Hepatocyte (in vitro differentiated cells): Measurements from ENCODE around the gene SLC16A8. TPM values are rescaled to one million over a fixed set of nuclear protein-coding genes. Genes with fewer than 3 reads are reported as not detected.

Experiments used
- DNase-seq: peaks from one replicate; pipeline ENCODE4 v3.0.0-alpha.2; 2016; ENCODE audit warnings: low spot score
- H2AFZ ChIP-seq: fragments of 200-600 bp; sonication (generic); 2 replicates; pipeline ENCODE4 v1.6.0; 2016; ENCODE audit warnings: antibody characterized with exemption, mild to moderate bottlenecking
- H3K27ac ChIP-seq: fragments of 200-600 bp; sonication (generic); 2 replicates; pipeline ENCODE4 v1.5.1; 2016; ENCODE audit warnings: mild to moderate bottlenecking
- H3K27me3 ChIP-seq: fragments of 200-600 bp; sonication (generic); 2 replicates; pipeline ENCODE4 v1.6.1; 2016
- H3K36me3 ChIP-seq: fragments of 200-600 bp; sonication (generic); replicated peaks from 2 replicates; pipeline ENCODE4 v1.5.1; 2016; ENCODE audit warnings: low read depth; ENCODE audit not compliant: insufficient read depth
- H3K4me1 ChIP-seq: fragments of 200-600 bp; sonication (generic); 2 replicates; pipeline ENCODE4 v1.5.1; 2016; ENCODE audit warnings: mild to moderate bottlenecking, moderate library complexity; ENCODE audit not compliant: insufficient read depth
- H3K4me2 ChIP-seq: fragments of 200-600 bp; sonication (generic); 2 replicates; pipeline ENCODE4 v1.6.0; 2016
- H3K4me3 ChIP-seq: fragments of 200-600 bp; sonication (generic); 2 replicates; pipeline ENCODE4 v1.5.1; 2016; ENCODE audit warnings: mild to moderate bottlenecking
- H3K79me2 ChIP-seq: fragments of 200-600 bp; sonication (generic); 2 replicates; pipeline ENCODE4 v1.6.0; 2017; ENCODE audit warnings: mild to moderate bottlenecking
- H3K9me2 ChIP-seq: fragments of 200-600 bp; sonication (generic); replicated peaks from 2 replicates; pipeline ENCODE4 v1.6.0; 2017; ENCODE audit warnings: mild to moderate bottlenecking; ENCODE audit not compliant: insufficient read depth
- H3K9me3 ChIP-seq: fragments of 200-600 bp; sonication (generic); 2 replicates; pipeline ENCODE4 v1.5.1; 2016; ENCODE audit warnings: low read depth, mild to moderate bottlenecking
- H4K20me1 ChIP-seq: fragments of 200-600 bp; sonication (generic); 2 replicates; pipeline ENCODE4 v1.6.0; 2016; ENCODE audit warnings: mild to moderate bottlenecking; ENCODE audit not compliant: insufficient read depth, poor library complexity, severe bottlenecking
- EZH2 ChIP-seq: fragments of 200-600 bp; sonication (generic); IDR thresholded peaks from 2 replicates; pipeline ENCODE4 v1.6.1; 2016; ENCODE audit warnings: antibody characterized with exemption, mild to moderate bottlenecking, borderline replicate concordance
- EZH2phosphoT487 ChIP-seq: fragments of 200-600 bp; sonication (generic); IDR thresholded peaks from one replicate; pipeline ENCODE4 v1.6.1; 2018; ENCODE audit warnings: antibody characterized with exemption, mild to moderate bottlenecking, low read depth, moderate library complexity; ENCODE audit not compliant: unreplicated experiment, severe bottlenecking
- WGBS: methylation state at CpG from one replicate; pipeline ENCODE4 v1.1.6; 2016; ENCODE audit warnings: low lambda C conversion rate; ENCODE audit errors: missing lambda C conversion rate; 5-methylcytosine and 5-hydroxymethylcytosine counted together
- polyA plus RNA-seq: library from polyadenylated mRNA; unstranded; fragments of >200 nt; fragmentation: Nextera tagmentation; extraction: Ambion mirVana; gene quantifications from 2 replicates; pipeline ENCODE4 v1.2.1, GENCODE V29; 2016
- total RNA-seq: library from RNA; depleted of rRNA; stranded (reverse); fragments of >200 nt; gene quantifications from 2 replicates; pipeline ENCODE4 v1.2.3, GENCODE V29; 2014
- TF ChIP-seq, protein P1 (sequence below): fragments of 200-600 bp; sonication (generic); IDR thresholded peaks from 2 replicates; pipeline ENCODE4 v1.5.1; 2016; ENCODE audit warnings: antibody characterized with exemption, mild to moderate bottlenecking; ENCODE audit not compliant: poor library complexity

SLC16A8 gene
- total and polyA plus RNA-seq, 2 experiments from 2014 or later: 0.63 TPM; not detected in 1

DNA sequence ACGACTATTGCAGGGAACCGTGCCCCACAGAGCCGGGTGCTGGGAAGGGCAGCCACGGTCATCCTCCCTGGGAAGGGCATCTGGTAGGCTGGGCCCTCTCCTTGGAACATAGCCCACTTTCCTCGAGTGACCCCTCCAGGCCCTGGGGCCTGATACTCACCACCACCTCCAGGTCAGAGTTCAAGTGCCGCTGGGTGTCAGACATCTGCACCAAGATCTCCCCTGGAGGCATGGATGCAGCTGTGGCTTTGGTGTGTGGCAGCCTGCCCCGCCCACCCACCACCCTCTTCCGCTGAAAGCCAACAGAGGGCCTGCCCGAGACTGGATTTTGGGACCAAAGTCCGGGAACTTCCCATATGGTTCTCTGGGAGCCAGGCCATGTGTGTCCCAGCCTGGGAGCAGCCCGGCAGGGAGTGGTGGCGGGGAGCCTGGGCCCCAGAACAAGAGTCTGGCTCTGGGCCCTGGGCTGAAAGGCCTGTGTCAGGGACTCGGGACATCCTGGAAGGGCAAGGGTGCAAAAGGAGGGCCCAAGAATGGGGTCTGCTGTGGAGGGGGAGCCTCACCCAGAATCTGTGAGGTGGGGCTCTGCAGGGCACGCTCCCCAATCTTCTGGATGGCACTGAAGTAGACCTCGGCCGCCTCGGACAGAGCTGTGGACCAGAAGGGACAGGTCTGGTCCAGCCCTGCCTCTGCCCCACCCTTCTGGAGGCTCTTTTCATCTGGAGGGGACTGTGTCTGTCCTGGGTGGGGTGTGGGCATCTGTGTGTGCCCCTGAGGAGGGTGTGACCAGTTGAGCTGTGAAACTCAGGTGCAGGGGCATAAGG lies 23.9 kb upstream of the SLC16A8 start:
- Histone ChIP-seq H3K4me3 (no peak overlapping the region), H4K20me1 (no peaks in the 10 kb centered on the region), H3K4me2 (no peak overlapping the region), H3K9me2 (no peaks in the 10 kb centered on the region), H3K4me1 (peaks cover 15% of the 10 kb centered on the region), H3K36me3 (no peaks in the 10 kb centered on the region), H3K27ac (no peak overlapping the region), H3K79me2 (no peaks in the 10 kb centered on the region), H3K9me3 (no peaks in the 10 kb centered on the region), H3K27me3 (no peaks in the 10 kb centered on the region), H2AFZ (no peak overlapping the region)
- WGBS: 77% methylated on average over 17 of the region's 17 CpGs
- peak; percentile 56 for DNase-seq
- TF ChIP-seq, protein P1, sequence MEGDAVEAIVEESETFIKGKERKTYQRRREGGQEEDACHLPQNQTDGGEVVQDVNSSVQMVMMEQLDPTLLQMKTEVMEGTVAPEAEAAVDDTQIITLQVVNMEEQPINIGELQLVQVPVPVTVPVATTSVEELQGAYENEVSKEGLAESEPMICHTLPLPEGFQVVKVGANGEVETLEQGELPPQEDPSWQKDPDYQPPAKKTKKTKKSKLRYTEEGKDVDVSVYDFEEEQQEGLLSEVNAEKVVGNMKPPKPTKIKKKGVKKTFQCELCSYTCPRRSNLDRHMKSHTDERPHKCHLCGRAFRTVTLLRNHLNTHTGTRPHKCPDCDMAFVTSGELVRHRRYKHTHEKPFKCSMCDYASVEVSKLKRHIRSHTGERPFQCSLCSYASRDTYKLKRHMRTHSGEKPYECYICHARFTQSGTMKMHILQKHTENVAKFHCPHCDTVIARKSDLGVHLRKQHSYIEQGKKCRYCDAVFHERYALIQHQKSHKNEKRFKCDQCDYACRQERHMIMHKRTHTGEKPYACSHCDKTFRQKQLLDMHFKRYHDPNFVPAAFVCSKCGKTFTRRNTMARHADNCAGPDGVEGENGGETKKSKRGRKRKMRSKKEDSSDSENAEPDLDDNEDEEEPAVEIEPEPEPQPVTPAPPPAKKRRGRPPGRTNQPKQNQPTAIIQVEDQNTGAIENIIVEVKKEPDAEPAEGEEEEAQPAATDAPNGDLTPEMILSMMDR: no peak
- TF ChIP-seq EZH2 (no peak), EZH2phosphoT487 (no peak)

- 87% methylated on average over 16 of the region's 17 CpGs for WGBS
These were observed 23.0 kb upstream of the SLC16A8 start for GRCh38 chr22:38106814-38107578.

DNA sequence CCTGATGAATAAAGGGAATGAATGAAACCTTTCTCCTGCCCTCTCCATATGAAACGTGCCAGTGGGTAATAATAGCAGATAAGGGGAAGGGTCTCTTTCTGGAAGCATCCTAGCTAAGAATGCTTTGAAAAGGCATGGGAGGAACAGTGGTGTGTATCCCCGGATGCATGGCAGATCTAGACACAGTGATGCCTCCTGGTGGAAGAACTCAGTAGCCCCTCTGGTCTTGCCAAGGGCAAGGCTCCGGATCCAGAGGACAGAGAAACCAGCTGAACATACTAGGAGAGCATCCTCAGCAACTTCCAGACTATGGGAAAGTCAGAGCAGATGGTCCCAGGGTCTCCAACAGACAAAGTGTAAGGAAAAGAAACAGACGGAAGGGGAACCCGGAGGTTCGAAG lies 20.1 kb upstream of the SLC16A8 start:
- no peak for DNase-seq
- Histone ChIP-seq H4K20me1 (no peaks in the 10 kb centered on the region), H3K9me3 (no peaks in the 10 kb centered on the region), H3K4me1 (peaks cover 1% of the 10 kb centered on the region), H3K4me2 (no peak overlapping the region), H3K27ac (no peak overlapping the region), H3K9me2 (no peaks in the 10 kb centered on the region), H3K79me2 (no peaks in the 10 kb centered on the region), H3K4me3 (no peak overlapping the region), H3K36me3 (no peaks in the 10 kb centered on the region), H2AFZ (no peak overlapping the region), H3K27me3 (no peaks in the 10 kb centered on the region)
- TF ChIP-seq EZH2phosphoT487: no peak
- no peak for TF ChIP-seq EZH2
- TF ChIP-seq, protein P1: no peak
- WGBS: 78% methylated on average over 6 of the region's 6 CpGs

More at GRCh38 chr22:38106814-38107578, 23.0 kb upstream of the SLC16A8 start:
- no peak overlapping the region for H3K27ac ChIP-seq
- H4K20me1 ChIP-seq: no peaks in the 10 kb centered on the region
- no peaks in the 10 kb centered on the region for H3K79me2 ChIP-seq
- H3K4me2 ChIP-seq: no peak overlapping the region
- no peaks in the 10 kb centered on the region for H3K9me3 ChIP-seq
- H3K27me3 ChIP-seq: no peaks in the 10 kb centered on the region
- no peaks in the 10 kb centered on the region for H3K9me2 ChIP-seq
- no peak overlapping the region for H2AFZ ChIP-seq
- DNase-seq: no peak
- H3K36me3 ChIP-seq: no peaks in the 10 kb centered on the region
- peaks cover 10% of the 10 kb centered on the region for H3K4me1 ChIP-seq
- TF ChIP-seq, protein P1: no peak
- TF ChIP-seq EZH2phosphoT487: no peak
- H3K4me3 ChIP-seq: no peak overlapping the region
